Panc1 (cell line): ENCODE results near the gene ZNF382.
A peak's percentile ranks its signal among the peaks of the same experiment; 100 is the strongest.

Experiments used
- CTCF ChIP-seq: fragments of 450-650 bp; IDR thresholded peaks from 2 replicates; pipeline ENCODE4 v1.5.1; 2017; ENCODE audit warnings: mild to moderate bottlenecking
- POLR2AphosphoS5 ChIP-seq: IDR thresholded peaks from 2 replicates; pipeline ENCODE4 v1.6.1; 2012; ENCODE audit warnings: mild to moderate bottlenecking, low read depth, low read length, moderate library complexity
- SIN3A ChIP-seq: IDR thresholded peaks from 2 replicates; pipeline ENCODE4 v1.6.1; 2012; ENCODE audit warnings: low read depth, mild to moderate bottlenecking, low read length, moderate library complexity, borderline replicate concordance; ENCODE audit not compliant: insufficient read depth

- TF ChIP-seq CTCF (no peak), SIN3A (peak; percentile 96), POLR2AphosphoS5 (peak; percentile 98)
Measured at GRCh38 chr19:36573020-36573894, 31.9 kb upstream of the ZNF382 start, which contains the start of gene ZNF529.
